Measurements from ENCODE around the gene MFSD2A. TPM values are rescaled to one million over a fixed set of nuclear protein-coding genes. Genes with fewer than 3 reads are reported as not detected.
A peak's percentile ranks its signal among the peaks of the same experiment; 100 is the strongest.

Gene MFSD2A
- total RNA-seq, 4 donors from 2014 or later = 6.6 to 239 (median 132) TPM

DNA sequence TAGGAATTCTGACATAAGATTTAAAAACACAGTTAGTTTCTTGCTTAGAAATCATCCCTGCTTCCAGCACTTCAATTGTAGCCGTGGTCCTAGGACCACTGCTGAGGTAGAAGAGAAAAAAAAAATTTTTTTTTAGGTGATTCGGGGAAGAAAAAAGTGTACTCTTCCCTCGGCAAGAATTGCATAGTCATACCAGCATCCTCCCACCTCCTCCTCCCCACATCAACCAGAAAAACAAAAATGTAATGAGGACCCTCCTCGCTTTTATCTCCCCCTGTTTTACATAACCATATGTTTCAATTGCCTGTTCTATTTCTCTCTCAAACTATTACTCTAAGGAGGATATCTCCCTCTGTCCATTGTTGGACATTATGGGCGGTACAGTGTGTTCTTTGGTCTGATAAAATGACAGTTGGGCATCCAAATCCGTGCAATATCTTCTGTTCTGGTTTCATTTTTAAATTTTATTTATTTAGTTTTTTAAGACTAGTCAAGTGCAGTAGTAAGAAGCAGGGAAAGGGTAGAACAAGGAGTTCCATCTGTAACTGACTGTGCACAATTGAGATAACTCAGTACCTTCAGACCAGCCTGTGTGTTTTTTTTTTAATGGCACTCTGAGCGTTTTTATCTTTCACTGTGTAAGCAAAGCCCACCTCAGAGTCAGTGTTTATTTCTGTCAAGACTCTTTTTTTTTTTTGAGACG lies 10.4 kb upstream of the MFSD2A start:
- H3K27me3 ChIP-seq = no peaks in the 10 kb centered on the region
- peaks cover 0 to 5% (median 0%) of the 10 kb centered on the region in 4 donors for H3K4me1 ChIP-seq
- no peak for TF ChIP-seq POLR2A (IDR thresholded peaks at IDR 0.05)
- TF ChIP-seq, protein P1, sequence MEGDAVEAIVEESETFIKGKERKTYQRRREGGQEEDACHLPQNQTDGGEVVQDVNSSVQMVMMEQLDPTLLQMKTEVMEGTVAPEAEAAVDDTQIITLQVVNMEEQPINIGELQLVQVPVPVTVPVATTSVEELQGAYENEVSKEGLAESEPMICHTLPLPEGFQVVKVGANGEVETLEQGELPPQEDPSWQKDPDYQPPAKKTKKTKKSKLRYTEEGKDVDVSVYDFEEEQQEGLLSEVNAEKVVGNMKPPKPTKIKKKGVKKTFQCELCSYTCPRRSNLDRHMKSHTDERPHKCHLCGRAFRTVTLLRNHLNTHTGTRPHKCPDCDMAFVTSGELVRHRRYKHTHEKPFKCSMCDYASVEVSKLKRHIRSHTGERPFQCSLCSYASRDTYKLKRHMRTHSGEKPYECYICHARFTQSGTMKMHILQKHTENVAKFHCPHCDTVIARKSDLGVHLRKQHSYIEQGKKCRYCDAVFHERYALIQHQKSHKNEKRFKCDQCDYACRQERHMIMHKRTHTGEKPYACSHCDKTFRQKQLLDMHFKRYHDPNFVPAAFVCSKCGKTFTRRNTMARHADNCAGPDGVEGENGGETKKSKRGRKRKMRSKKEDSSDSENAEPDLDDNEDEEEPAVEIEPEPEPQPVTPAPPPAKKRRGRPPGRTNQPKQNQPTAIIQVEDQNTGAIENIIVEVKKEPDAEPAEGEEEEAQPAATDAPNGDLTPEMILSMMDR (IDR thresholded peaks at IDR 0.05) = no peak
- no peak overlapping the region for H3K4me3 ChIP-seq
- H3K9me3 ChIP-seq = no peaks in the 10 kb centered on the region
- no peak overlapping the region for H3K27ac ChIP-seq
- DNase-seq = no peak
- H3K36me3 ChIP-seq = no peaks in the 10 kb centered on the region

DNA sequence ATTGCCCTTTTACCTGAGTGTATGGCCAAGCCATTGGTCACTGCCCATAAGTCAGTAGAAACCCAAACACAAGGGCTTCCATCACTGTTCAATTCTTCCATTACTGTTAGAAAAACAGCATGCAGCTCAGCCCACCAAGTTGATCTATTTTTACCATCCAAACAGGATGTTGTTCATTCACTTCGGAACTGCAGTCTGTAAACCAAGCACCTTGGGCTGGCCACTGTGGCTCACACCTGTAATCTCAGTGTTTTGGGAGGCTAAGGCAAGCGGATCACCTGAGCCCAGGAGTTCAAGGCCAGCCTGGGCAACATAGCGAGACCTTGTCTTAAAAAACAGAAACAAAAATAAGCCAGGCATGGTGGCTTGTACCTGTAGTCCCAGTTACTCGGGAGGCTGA lies 8.7 kb upstream of the MFSD2A start:
- peak overlapping the region in 1 of 4 donors; percentile 13 for H3K27ac ChIP-seq
- H3K36me3 ChIP-seq = no peaks in the 10 kb centered on the region
- H3K4me3 ChIP-seq = no peak overlapping the region
- H3K4me1 ChIP-seq = no peaks in the 10 kb centered on the region
- TF ChIP-seq POLR2A (IDR thresholded peaks at IDR 0.05) = no peak
- TF ChIP-seq, protein P1 (IDR thresholded peaks at IDR 0.05) = no peak
- DNase-seq = no peak
- no peaks in the 10 kb centered on the region for H3K27me3 ChIP-seq
- H3K9me3 ChIP-seq = no peaks in the 10 kb centered on the region

DNA sequence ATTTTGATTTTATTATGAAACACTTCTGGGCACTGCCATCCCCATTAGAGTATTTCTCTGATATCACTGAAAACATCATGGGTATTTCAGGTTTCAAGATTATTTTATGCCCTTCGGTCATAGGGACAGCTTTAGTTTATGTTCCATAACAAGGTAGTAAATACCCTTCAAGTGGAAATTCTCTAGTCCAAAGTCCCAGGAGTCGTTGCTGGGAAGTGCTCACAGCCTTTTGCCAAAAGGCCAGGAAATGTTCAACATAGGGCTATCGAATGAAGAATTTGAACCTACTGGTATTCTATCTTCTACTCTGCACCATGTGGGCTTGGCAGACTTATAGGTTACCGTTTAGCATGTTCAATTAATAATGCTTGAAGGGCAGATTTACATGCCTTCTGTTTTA lies 7.7 kb upstream of the MFSD2A start:
- Histone ChIP-seq H3K4me3 (no peak overlapping the region), H3K36me3 (no peaks in the 10 kb centered on the region), H3K27me3 (no peaks in the 10 kb centered on the region), H3K9me3 (no peaks in the 10 kb centered on the region), H3K4me1 (no peaks in the 10 kb centered on the region), H3K27ac (peak overlapping the region in 2 of 4 donors; percentile 24 to 72)
- no peak for DNase-seq
- TF ChIP-seq, protein P1 (IDR thresholded peaks at IDR 0.05) = no peak
- no peak for TF ChIP-seq POLR2A (IDR thresholded peaks at IDR 0.05)

DNA sequence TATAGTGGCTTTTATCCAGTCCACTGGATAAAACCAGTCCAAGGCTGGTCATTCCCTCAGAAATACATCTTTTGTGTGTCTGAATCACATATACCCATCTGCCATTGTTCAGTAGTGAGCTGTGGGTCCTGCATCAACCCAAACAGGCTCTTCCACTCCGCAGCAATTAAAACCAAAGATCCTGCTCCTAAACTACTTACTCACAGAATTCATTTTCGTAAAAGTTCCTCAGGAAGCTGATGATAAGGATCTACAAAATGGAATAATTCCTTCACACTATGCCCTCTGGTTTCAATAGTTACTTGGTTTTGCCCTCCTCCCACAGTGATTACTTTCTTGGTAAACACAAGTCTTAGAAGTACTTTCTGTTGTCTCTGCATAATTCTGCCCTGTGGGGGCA lies 5.1 kb upstream of the MFSD2A start:
- DNase-seq = no peak
- no peaks in the 10 kb centered on the region for H3K36me3 ChIP-seq
- no peak for TF ChIP-seq POLR2A (IDR thresholded peaks at IDR 0.05)
- TF ChIP-seq, protein P1 (IDR thresholded peaks at IDR 0.05) = no peak
- H3K9me3 ChIP-seq = no peaks in the 10 kb centered on the region
- no peak overlapping the region for H3K27ac ChIP-seq
- H3K4me3 ChIP-seq = no peak overlapping the region
- H3K27me3 ChIP-seq = no peaks in the 10 kb centered on the region
- H3K4me1 ChIP-seq = peaks cover 0 to 6% (median 2%) of the 10 kb centered on the region in 4 donors

DNA sequence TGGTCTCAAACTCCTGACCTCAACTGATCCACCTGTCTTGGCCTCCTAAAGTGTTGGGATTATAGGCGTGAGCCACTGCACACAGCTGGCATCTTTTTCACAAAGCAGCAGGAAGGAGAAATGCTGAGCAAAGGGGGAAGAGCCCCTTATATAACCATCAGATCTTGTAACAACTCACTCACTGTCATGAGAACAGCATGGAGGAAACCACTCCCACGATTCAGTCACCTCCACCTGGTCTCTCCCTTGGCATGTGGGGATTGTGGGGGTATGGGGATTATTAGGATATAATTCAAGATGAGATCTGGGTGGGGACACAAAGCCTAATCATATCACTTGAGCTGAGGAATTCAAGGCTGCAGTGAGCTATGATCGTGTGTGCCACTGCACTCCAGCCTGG lies 3.0 kb upstream of the MFSD2A start:
- H3K9me3 ChIP-seq = no peaks in the 10 kb centered on the region
- H3K4me1 ChIP-seq = peaks cover 0 to 14% (median 7%) of the 10 kb centered on the region in 4 donors
- H3K27me3 ChIP-seq = no peaks in the 10 kb centered on the region
- H3K27ac ChIP-seq = no peak overlapping the region
- no peak for DNase-seq
- H3K36me3 ChIP-seq = no peaks in the 10 kb centered on the region
- H3K4me3 ChIP-seq = no peak overlapping the region
- no peak for TF ChIP-seq POLR2A (IDR thresholded peaks at IDR 0.05)
- TF ChIP-seq, protein P1 (IDR thresholded peaks at IDR 0.05) = no peak

Data from Peyer's patch (tissue), 4 donors.